ENCODE results near the gene IL34. TPM values are rescaled to one million over a fixed set of nuclear protein-coding genes. Genes with fewer than 3 reads are reported as not detected.

IL34 gene
- total and polyA plus RNA-seq, 2 experiments from 2014 or later, result not detected

DNA sequence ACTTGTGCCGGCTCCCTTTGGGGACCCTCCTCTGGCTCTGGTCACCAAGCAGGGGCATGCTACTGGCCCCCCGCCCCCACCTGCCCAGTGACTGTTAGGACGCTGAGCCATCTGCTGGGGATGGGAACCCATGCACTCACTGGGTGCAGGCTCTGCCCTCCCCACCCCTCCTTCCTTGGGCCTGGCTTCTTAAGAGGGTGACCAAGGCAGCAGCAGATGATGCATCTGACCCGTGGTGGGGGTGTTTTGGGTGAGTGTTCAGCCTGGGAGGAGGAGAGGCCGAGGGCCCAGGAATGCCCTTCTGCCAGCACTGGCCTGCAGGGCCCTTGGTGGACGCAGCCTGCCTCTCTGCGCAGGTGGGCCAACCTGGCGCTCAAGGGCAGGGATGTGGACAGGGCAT lies 58.7 kb downstream of the IL34 start:
- Histone ChIP-seq H3K4me3 (no peak overlapping the region), H3K36me3 (ENCODE audit: low read depth) (no peaks in the 10 kb centered on the region), H4K20me1 (ENCODE audit: insufficient read depth) (no peaks in the 10 kb centered on the region), H3F3A (ENCODE audit: insufficient read depth) (peaks cover 28% of the 10 kb centered on the region), H2AFZ (no peak overlapping the region), H3K9ac (peak overlapping the region; percentile 80), H3K27ac (peak overlapping the region; percentile 98), H3K4me2 (ENCODE audit: unreplicated experiment) (peak overlapping the region; percentile 23), H3K4me1 (ENCODE audit: insufficient read depth) (peaks cover 56% of the 10 kb centered on the region), H3K27me3 (replicated peaks; ENCODE audit: insufficient read depth) (no peaks in the 10 kb centered on the region), H3K79me2 (ENCODE audit: insufficient read depth) (no peaks in the 10 kb centered on the region), H3K9me2 (ENCODE audit: insufficient read depth) (no peaks in the 10 kb centered on the region), H3K9me3 (ENCODE audit: low read depth) (no peaks in the 10 kb centered on the region)
- in situ Hi-C loops (cut with MboI), result no loop called here
- TF ChIP-seq EZH2phosphoT487 (IDR thresholded peaks at IDR 0.05; ENCODE audit: insufficient read depth, low read depth) (no peak), EZH2 (IDR thresholded peaks at IDR 0.05; ENCODE audit: insufficient read depth, poor library complexity, severe bottlenecking) (no peak)
- DNase-seq, result peak; percentile 88
- 50 to 63% methylated on average over 7 to 8 of the region's 8 CpGs for WGBS, 2 experiments (ENCODE audit: low coverage in 1 of 2, low lambda C conversion rate in 2 of 2, missing lambda C conversion rate in 2 of 2)

DNA sequence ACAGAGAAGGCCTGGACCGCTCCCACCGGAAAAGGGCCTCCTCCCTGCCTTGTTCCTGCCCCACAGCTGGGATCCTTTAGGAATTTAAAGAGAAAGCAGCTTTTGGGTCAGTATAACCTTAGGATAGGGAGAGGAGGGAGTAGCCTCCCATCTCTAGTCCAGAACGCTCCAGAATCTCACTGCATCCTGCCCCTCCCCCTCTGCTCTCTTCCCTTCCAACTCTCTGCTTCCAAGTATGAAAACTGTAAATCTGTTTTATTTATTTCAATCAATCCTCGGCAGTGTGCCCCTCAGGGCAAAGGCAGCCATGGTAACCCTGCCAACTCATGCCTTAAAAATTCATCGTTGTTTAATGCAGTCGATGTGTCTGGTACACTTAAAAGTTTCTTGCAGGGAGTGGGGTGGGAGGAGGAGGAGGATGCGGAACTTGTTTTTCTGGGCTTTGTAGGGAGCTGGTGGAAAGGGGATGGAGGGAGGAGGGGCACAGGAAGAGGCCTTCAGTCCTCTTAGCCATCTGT lies 60.6 kb downstream of the IL34 start:
- no peak for TF ChIP-seq EZH2 (IDR thresholded peaks at IDR 0.05; ENCODE audit: insufficient read depth, poor library complexity, severe bottlenecking)
- TF ChIP-seq EZH2phosphoT487 (IDR thresholded peaks at IDR 0.05; ENCODE audit: insufficient read depth, low read depth), result no peak
- WGBS, 2 experiments (ENCODE audit: low coverage in 1 of 2, low lambda C conversion rate in 2 of 2, missing lambda C conversion rate in 2 of 2), result 7 to 8% methylated on average over 7 of the region's 7 CpGs
- Histone ChIP-seq H3K4me1 (ENCODE audit: insufficient read depth) (peaks cover 54% of the 10 kb centered on the region), H4K20me1 (ENCODE audit: insufficient read depth) (no peaks in the 10 kb centered on the region), H3F3A (ENCODE audit: insufficient read depth) (peaks cover 21% of the 10 kb centered on the region), H3K36me3 (ENCODE audit: low read depth) (no peaks in the 10 kb centered on the region), H3K9ac (peak overlapping the region; percentile 71), H2AFZ (peak overlapping the region; percentile 58), H3K9me2 (ENCODE audit: insufficient read depth) (no peaks in the 10 kb centered on the region), H3K79me2 (ENCODE audit: insufficient read depth) (no peaks in the 10 kb centered on the region), H3K9me3 (ENCODE audit: low read depth) (no peaks in the 10 kb centered on the region), H3K4me2 (ENCODE audit: unreplicated experiment) (peak overlapping the region; percentile 66), H3K27ac (peak overlapping the region; percentile 98), H3K4me3 (peak overlapping the region; percentile 31), H3K27me3 (replicated peaks; ENCODE audit: insufficient read depth) (no peaks in the 10 kb centered on the region)
- peak; percentile 85 for DNase-seq
- in situ Hi-C loops (cut with MboI), result no loop called here

DNA sequence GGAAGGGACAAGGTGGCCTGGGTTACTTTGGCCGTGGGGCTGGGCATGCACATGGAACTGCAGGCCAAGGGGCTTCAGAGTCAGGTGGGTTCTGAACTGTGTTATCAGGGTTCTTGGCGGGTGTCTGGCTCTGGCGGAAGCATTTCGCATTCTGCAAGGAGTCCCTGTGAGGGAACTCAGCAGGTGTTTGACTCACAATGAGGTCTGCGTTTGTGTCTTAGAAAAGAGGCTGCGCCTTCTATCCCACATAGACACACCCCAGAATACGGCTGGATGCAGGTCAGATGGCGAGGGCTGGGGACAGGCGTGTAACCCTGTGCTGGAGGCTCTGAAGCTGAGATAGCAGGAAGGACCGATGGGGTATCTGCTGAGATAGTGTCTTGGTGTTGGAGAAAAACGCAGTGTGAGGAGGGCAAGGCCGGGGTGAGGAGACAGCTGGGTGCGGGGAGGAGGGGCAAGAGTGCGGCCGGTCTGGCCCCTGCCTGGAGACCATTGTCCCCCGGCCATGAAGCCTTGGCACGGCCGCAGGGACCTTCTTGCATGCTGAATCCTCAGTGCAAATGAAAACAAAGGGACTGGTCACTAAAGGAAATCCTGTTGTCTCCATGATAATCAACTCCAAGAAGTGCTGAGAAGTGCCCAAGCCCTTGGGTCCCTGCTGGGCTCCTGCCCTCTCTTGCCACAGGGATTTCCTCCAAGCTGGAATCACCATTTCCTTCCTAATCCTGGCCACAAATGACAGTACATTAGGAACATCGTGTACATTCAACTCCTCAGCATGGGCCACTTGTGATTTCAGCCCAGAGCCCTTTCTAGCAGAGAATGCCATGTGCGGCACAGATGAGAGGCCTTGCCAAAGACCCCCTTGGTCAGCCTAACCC lies 62.2 kb downstream of the IL34 start:
- in situ Hi-C loops (cut with MboI), result no loop called here
- H3K9me3 ChIP-seq (ENCODE audit: low read depth), result no peaks in the 10 kb centered on the region
- H3F3A ChIP-seq (ENCODE audit: insufficient read depth), result peaks cover 11% of the 10 kb centered on the region; the same call in 1 of the 2 replicates
- 77 to 79% methylated on average over 18 to 20 of the region's 20 CpGs for WGBS, 2 experiments (ENCODE audit: low coverage in 1 of 2, low lambda C conversion rate in 2 of 2, missing lambda C conversion rate in 2 of 2)
- H2AFZ ChIP-seq, result no peak overlapping the region
- no peaks in the 10 kb centered on the region for H3K79me2 ChIP-seq (ENCODE audit: insufficient read depth)
- no peaks in the 10 kb centered on the region for H3K27me3 ChIP-seq (replicated peaks; ENCODE audit: insufficient read depth)
- H3K9me2 ChIP-seq (ENCODE audit: insufficient read depth), result no peaks in the 10 kb centered on the region
- no peak for DNase-seq
- no peak for TF ChIP-seq EZH2 (IDR thresholded peaks at IDR 0.05; ENCODE audit: insufficient read depth, poor library complexity, severe bottlenecking)
- TF ChIP-seq EZH2phosphoT487 (IDR thresholded peaks at IDR 0.05; ENCODE audit: insufficient read depth, low read depth), result no peak
- no peak overlapping the region for H3K4me2 ChIP-seq (ENCODE audit: unreplicated experiment)
- H3K4me3 ChIP-seq, result no peak overlapping the region
- H3K4me1 ChIP-seq (ENCODE audit: insufficient read depth), result peaks cover 44% of the 10 kb centered on the region
- no peak overlapping the region for H3K27ac ChIP-seq
- no peaks in the 10 kb centered on the region for H3K36me3 ChIP-seq (ENCODE audit: low read depth)
- no peak overlapping the region for H3K9ac ChIP-seq
- H4K20me1 ChIP-seq (ENCODE audit: insufficient read depth), result no peaks in the 10 kb centered on the region

DNA sequence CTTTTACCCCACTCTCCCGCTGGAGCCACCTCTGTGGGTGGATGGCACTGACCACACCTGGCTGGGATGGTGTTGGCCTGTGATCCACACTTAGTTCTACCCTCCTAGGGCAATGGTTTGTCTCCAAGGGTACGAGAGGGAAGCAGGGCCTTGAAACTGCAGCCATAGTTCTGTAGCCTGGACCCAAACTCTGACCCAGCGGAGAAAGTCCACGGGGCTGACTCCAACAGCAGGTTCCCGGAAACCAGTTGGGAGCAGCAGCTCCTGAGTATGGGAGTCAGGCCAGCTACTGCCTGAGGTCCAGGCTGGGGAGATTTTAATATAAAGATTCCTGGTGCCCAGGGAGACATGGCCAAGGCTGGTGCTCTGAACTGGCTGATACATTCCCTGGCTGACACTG lies 63.1 kb downstream of the IL34 start:
- Histone ChIP-seq H2AFZ (no peak overlapping the region), H3K79me2 (ENCODE audit: insufficient read depth) (no peaks in the 10 kb centered on the region), H3K4me2 (ENCODE audit: unreplicated experiment) (no peak overlapping the region), H3K9ac (no peak overlapping the region), H3K27ac (no peak overlapping the region), H3K27me3 (replicated peaks; ENCODE audit: insufficient read depth) (no peaks in the 10 kb centered on the region), H3K9me2 (ENCODE audit: insufficient read depth) (no peaks in the 10 kb centered on the region), H3K4me3 (no peak overlapping the region), H4K20me1 (ENCODE audit: insufficient read depth) (no peaks in the 10 kb centered on the region), H3K9me3 (ENCODE audit: low read depth) (no peaks in the 10 kb centered on the region), H3K4me1 (ENCODE audit: insufficient read depth) (peaks cover 41% of the 10 kb centered on the region), H3K36me3 (ENCODE audit: low read depth) (no peaks in the 10 kb centered on the region), H3F3A (ENCODE audit: insufficient read depth) (peaks cover 10% of the 10 kb centered on the region; the same call in 1 of the 2 replicates)
- no peak for TF ChIP-seq EZH2phosphoT487 (IDR thresholded peaks at IDR 0.05; ENCODE audit: insufficient read depth, low read depth)
- TF ChIP-seq EZH2 (IDR thresholded peaks at IDR 0.05; ENCODE audit: insufficient read depth, poor library complexity, severe bottlenecking), result no peak
- DNase-seq, result no peak
- in situ Hi-C loops (cut with MboI), result no loop called here
- WGBS, 2 experiments (ENCODE audit: low coverage in 1 of 2, low lambda C conversion rate in 2 of 2, missing lambda C conversion rate in 2 of 2), result 91 to 94% methylated on average over 5 of the region's 5 CpGs
